ENCODE results near the gene FAM13A. TPM values are rescaled to one million over a fixed set of nuclear protein-coding genes. Genes with fewer than 3 reads are reported as not detected.

The FAM13A gene
- total RNA-seq, 1 donor from 2014 or later, result 33.4 TPM

- intact Hi-C loops (cut with DNase I), result no loop called here
- no peaks in the 10 kb centered on the region for H3K9me3 ChIP-seq
- no peaks in the 10 kb centered on the region for H3K4me1 ChIP-seq
- H3K4me3 ChIP-seq, result peak within 1 kb of the TSS; percentile 56
- no peak for TF ChIP-seq CTCF (IDR thresholded peaks at IDR 0.05)
- DNase-seq (peak; percentile 79), ATAC-seq (peak; percentile 91)
- no peaks in the 10 kb centered on the region for H3K36me3 ChIP-seq
- peak within 1 kb of the TSS; percentile 61 for H3K27ac ChIP-seq
- H3K27me3 ChIP-seq, result no peaks in the 10 kb centered on the region
Observed at GRCh38 chr4:88697588-88698329, 359.2 kb downstream of the FAM13A start, which contains the start of gene NAP1L5. TSS of gene NAP1L5 (minus strand) at chr4:88697829. CDS start at chr4:88697754, 75 bp downstream.

- TF ChIP-seq CTCF (IDR thresholded peaks at IDR 0.05), result no peak
- Histone ChIP-seq H3K4me1 (no peaks in the 10 kb centered on the region), H3K4me3 (peak overlapping the region; percentile 56), H3K27ac (peak overlapping the region; percentile 61), H3K9me3 (no peaks in the 10 kb centered on the region), H3K36me3 (no peaks in the 10 kb centered on the region), H3K27me3 (no peaks in the 10 kb centered on the region)
- intact Hi-C loops (cut with DNase I), result no loop called here
- no peak for DNase-seq
- ATAC-seq, result peak; percentile 34
Observed at GRCh38 chr4:88697141-88697540, 359.8 kb downstream of the FAM13A start.

GRCh38 chr4:88696630-88697029 lies 360.4 kb downstream of the FAM13A start:
- H3K27me3 ChIP-seq, result no peaks in the 10 kb centered on the region
- no peaks in the 10 kb centered on the region for H3K36me3 ChIP-seq
- ATAC-seq (no peak), DNase-seq (no peak)
- intact Hi-C loops (cut with DNase I), result no loop called here
- H3K27ac ChIP-seq, result no peak overlapping the region
- H3K4me3 ChIP-seq, result peak overlapping the region; percentile 56
- H3K9me3 ChIP-seq, result no peaks in the 10 kb centered on the region
- no peaks in the 10 kb centered on the region for H3K4me1 ChIP-seq
- no peak for TF ChIP-seq CTCF (IDR thresholded peaks at IDR 0.05)

DNA sequence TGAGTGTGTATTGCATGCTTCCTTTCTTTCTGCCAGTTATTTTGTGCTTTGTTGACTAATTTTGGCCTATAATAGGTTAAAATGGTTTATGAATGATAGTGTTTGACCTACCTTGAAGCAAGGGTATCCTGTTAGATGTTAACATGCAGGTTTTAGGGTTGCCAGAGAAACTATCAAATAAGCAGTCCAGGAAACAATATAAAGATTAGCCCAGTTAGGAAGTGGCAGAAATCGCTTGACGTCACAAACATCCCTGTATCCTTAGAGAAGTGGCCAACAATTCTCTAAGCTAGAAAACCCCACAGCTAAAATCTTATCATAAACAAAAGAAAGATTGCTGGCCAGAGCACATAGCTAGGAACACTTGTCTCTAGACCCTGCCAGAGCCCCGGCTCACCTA lies 363.2 kb downstream of the FAM13A start:
- no peaks in the 10 kb centered on the region for H3K9me3 ChIP-seq
- H3K27me3 ChIP-seq, result no peaks in the 10 kb centered on the region
- DNase-seq (no peak), ATAC-seq (no peak)
- TF ChIP-seq CTCF (IDR thresholded peaks at IDR 0.05), result no peak
- no peak overlapping the region for H3K4me3 ChIP-seq
- intact Hi-C loops (cut with DNase I), result no loop called here
- peaks cover 14% of the 10 kb centered on the region for H3K36me3 ChIP-seq
- H3K27ac ChIP-seq, result no peak overlapping the region
- H3K4me1 ChIP-seq, result no peaks in the 10 kb centered on the region

GRCh38 chr4:88690355-88690754 lies 366.6 kb downstream of the FAM13A start:
- no peaks in the 10 kb centered on the region for H3K4me1 ChIP-seq
- H3K9me3 ChIP-seq, result no peaks in the 10 kb centered on the region
- H3K27ac ChIP-seq, result no peak overlapping the region
- peaks cover 36% of the 10 kb centered on the region for H3K36me3 ChIP-seq
- ATAC-seq (peak; percentile 36), DNase-seq (no peak)
- intact Hi-C loops (cut with DNase I), result no loop called here
- no peak overlapping the region for H3K4me3 ChIP-seq
- no peaks in the 10 kb centered on the region for H3K27me3 ChIP-seq
- no peak for TF ChIP-seq CTCF (IDR thresholded peaks at IDR 0.05)

Data from upper lobe of right lung (tissue), 1 donor.